ENCODE results near the gene TMEM89.

Gene TMEM89

GRCh38 chr3:48575366-48575765 is 46.2 kb downstream of the TMEM89 start:
- TF ChIP-seq CTCF (conservative IDR thresholded peaks at IDR 0.05; ENCODE audit: low read length) = no peak
- H3K4me3 ChIP-seq (ENCODE audit: low read length) = no peak overlapping the region
- no peak for DNase-seq (ENCODE audit: low read depth)

- TF ChIP-seq CTCF (conservative IDR thresholded peaks at IDR 0.05; ENCODE audit: low read length) = no peak
- DNase-seq (ENCODE audit: low read depth) = no peak
- H3K4me3 ChIP-seq (ENCODE audit: low read length) = no peak overlapping the region
Measured at GRCh38 chr3:48573973-48574585, 47.5 kb downstream of the TMEM89 start.

- DNase-seq (ENCODE audit: low read depth) = no peak
- no peak overlapping the region for H3K4me3 ChIP-seq (ENCODE audit: low read length)
- no peak for TF ChIP-seq CTCF (conservative IDR thresholded peaks at IDR 0.05; ENCODE audit: low read length)
Measured at GRCh38 chr3:48572517-48572916, 49.1 kb downstream of the TMEM89 start.

GRCh38 chr3:48571938-48572337 is 49.6 kb downstream of the TMEM89 start:
- H3K4me3 ChIP-seq (ENCODE audit: low read length) = no peak overlapping the region
- TF ChIP-seq CTCF (conservative IDR thresholded peaks at IDR 0.05; ENCODE audit: low read length) = no peak
- no peak for DNase-seq (ENCODE audit: low read depth)

Measured in AG10803 (cell line).